HEK293 (cell line): ENCODE results near the gene ZNF771.
A peak's percentile ranks its signal among the peaks of the same experiment; 100 is the strongest.

Source experiments
- MYNN ChIP-seq: fragments of 450-650 bp; formaldehyde crosslinking; IDR thresholded peaks from 2 replicates; pipeline ENCODE4 v1.5.1; 2016; ENCODE audit warnings: missing biosample characterization, missing genetic modification characterization, borderline replicate concordance
- RBAK ChIP-seq: fragments of 450-650 bp; formaldehyde crosslinking; IDR thresholded peaks from 2 replicates; pipeline ENCODE4 v1.5.1; 2016; ENCODE audit warnings: missing biosample characterization, missing genetic modification characterization
- ZBTB1 ChIP-seq: fragments of 450-650 bp; formaldehyde crosslinking; IDR thresholded peaks from 2 replicates; pipeline ENCODE4 v1.5.1; 2016; ENCODE audit warnings: missing biosample characterization, missing genetic modification characterization
- ZBTB17 ChIP-seq: fragments of 450-650 bp; formaldehyde crosslinking; IDR thresholded peaks from 2 replicates; pipeline ENCODE4 v1.5.1; 2016; ENCODE audit warnings: missing biosample characterization, missing genetic modification characterization
- ZFP41 ChIP-seq: fragments of 450-650 bp; formaldehyde crosslinking; IDR thresholded peaks from 2 replicates; pipeline ENCODE4 v1.5.1; 2016; ENCODE audit warnings: missing biosample characterization, missing genetic modification characterization, borderline replicate concordance
- ZNF132 ChIP-seq: fragments of 450-650 bp; formaldehyde crosslinking; IDR thresholded peaks from 2 replicates; pipeline ENCODE4 v1.5.1; 2017; ENCODE audit warnings: missing biosample characterization, missing genetic modification characterization, borderline replicate concordance
- ZNF133 ChIP-seq: fragments of 450-650 bp; formaldehyde crosslinking; IDR thresholded peaks from 2 replicates; pipeline ENCODE4 v1.5.1; 2016; ENCODE audit warnings: missing biosample characterization, missing genetic modification characterization
- ZNF146 ChIP-seq: fragments of 450-650 bp; formaldehyde crosslinking; IDR thresholded peaks from 2 replicates; pipeline ENCODE4 v1.5.1; 2016; ENCODE audit warnings: missing biosample characterization, missing genetic modification characterization
- ZNF16 ChIP-seq: fragments of 450-650 bp; formaldehyde crosslinking; IDR thresholded peaks from 2 replicates; pipeline ENCODE4 v1.5.1; 2016; ENCODE audit warnings: low read depth, missing biosample characterization, missing genetic modification characterization
- ZNF2 ChIP-seq: fragments of 450-650 bp; formaldehyde crosslinking; IDR thresholded peaks from 2 replicates; pipeline ENCODE4 v1.5.1; 2016; ENCODE audit warnings: missing biosample characterization, missing genetic modification characterization
- ZNF214 ChIP-seq: fragments of 450-650 bp; formaldehyde crosslinking; IDR thresholded peaks from 2 replicates; pipeline ENCODE4 v1.5.1; 2017; ENCODE audit warnings: missing biosample characterization, mild to moderate bottlenecking, missing genetic modification characterization, borderline replicate concordance
- ZNF26 ChIP-seq: fragments of 450-650 bp; formaldehyde crosslinking; IDR thresholded peaks from 2 replicates; pipeline ENCODE4 v1.5.1; 2016; ENCODE audit warnings: missing biosample characterization, missing genetic modification characterization
- ZNF302 ChIP-seq: fragments of 450-650 bp; formaldehyde crosslinking; IDR thresholded peaks from 2 replicates; pipeline ENCODE4 v1.5.1; 2016; ENCODE audit warnings: missing biosample characterization, missing genetic modification characterization, low read depth
- ZNF350 ChIP-seq: fragments of 450-650 bp; formaldehyde crosslinking; IDR thresholded peaks from 2 replicates; pipeline ENCODE4 v1.5.0; 2017; ENCODE audit warnings: missing biosample characterization, mild to moderate bottlenecking, missing genetic modification characterization
- ZNF449 ChIP-seq: fragments of 450-650 bp; formaldehyde crosslinking; IDR thresholded peaks from 2 replicates; pipeline ENCODE4 v1.5.1; 2017; ENCODE audit warnings: missing biosample characterization, mild to moderate bottlenecking, missing genetic modification characterization, moderate library complexity
- ZNF501 ChIP-seq: fragments of 450-650 bp; formaldehyde crosslinking; IDR thresholded peaks from 2 replicates; pipeline ENCODE4 v1.5.1; 2016; ENCODE audit warnings: missing biosample characterization, missing genetic modification characterization
- ZNF518A ChIP-seq: fragments of 450-650 bp; formaldehyde crosslinking; conservative IDR thresholded peaks from 2 replicates; pipeline ENCODE4 v1.5.1; 2016; ENCODE audit warnings: low read depth, missing biosample characterization, missing genetic modification characterization
- ZNF521 ChIP-seq: fragments of 450-650 bp; formaldehyde crosslinking; IDR thresholded peaks from 2 replicates; pipeline ENCODE4 v1.5.1; 2017; ENCODE audit warnings: missing biosample characterization, mild to moderate bottlenecking, missing genetic modification characterization
- ZNF549 ChIP-seq: fragments of 450-650 bp; IDR thresholded peaks from 2 replicates; pipeline ENCODE4 v1.5.1; 2018; ENCODE audit warnings: missing biosample characterization, missing genetic modification characterization, mild to moderate bottlenecking, inconsistent platforms, moderate library complexity
- ZNF561 ChIP-seq: fragments of 450-650 bp; IDR thresholded peaks from 2 replicates; pipeline ENCODE4 v1.5.1; 2018; ENCODE audit warnings: missing biosample characterization, missing genetic modification characterization, borderline replicate concordance
- ZNF600 ChIP-seq: fragments of 450-650 bp; formaldehyde crosslinking; IDR thresholded peaks from 2 replicates; pipeline ENCODE4 v1.5.1; 2016; ENCODE audit warnings: missing biosample characterization, missing genetic modification characterization
- ZNF639 ChIP-seq: fragments of 450-650 bp; formaldehyde crosslinking; IDR thresholded peaks from 2 replicates; pipeline ENCODE4 v1.5.1; 2016; ENCODE audit warnings: missing biosample characterization, missing genetic modification characterization
- ZNF707 ChIP-seq: fragments of 450-650 bp; formaldehyde crosslinking; IDR thresholded peaks from 2 replicates; pipeline ENCODE4 v1.5.1; 2016; ENCODE audit warnings: missing biosample characterization, missing genetic modification characterization
- ZNF792 ChIP-seq: fragments of 450-650 bp; formaldehyde crosslinking; IDR thresholded peaks from 2 replicates; pipeline ENCODE4 v1.5.1; 2016; ENCODE audit warnings: missing biosample characterization, missing genetic modification characterization
- ZSCAN16 ChIP-seq: fragments of 450-650 bp; formaldehyde crosslinking; IDR thresholded peaks from 2 replicates; pipeline ENCODE4 v1.5.1; 2016; ENCODE audit warnings: missing biosample characterization, missing genetic modification characterization
- ZSCAN18 ChIP-seq: fragments of 450-650 bp; formaldehyde crosslinking; IDR thresholded peaks from 2 replicates; pipeline ENCODE4 v1.5.1; 2016; ENCODE audit warnings: missing biosample characterization, missing genetic modification characterization
- ZSCAN30 ChIP-seq: fragments of 450-650 bp; IDR thresholded peaks from 2 replicates; pipeline ENCODE4 v1.5.1; 2018; ENCODE audit warnings: missing biosample characterization, mild to moderate bottlenecking, missing genetic modification characterization, moderate library complexity
- TF ChIP-seq, protein P1 (sequence below): fragments of 450-650 bp; formaldehyde crosslinking; IDR thresholded peaks from 2 replicates; pipeline ENCODE4 v1.5.1; 2016; ENCODE audit warnings: missing biosample characterization, missing genetic modification characterization

ZNF771 gene

DNA sequence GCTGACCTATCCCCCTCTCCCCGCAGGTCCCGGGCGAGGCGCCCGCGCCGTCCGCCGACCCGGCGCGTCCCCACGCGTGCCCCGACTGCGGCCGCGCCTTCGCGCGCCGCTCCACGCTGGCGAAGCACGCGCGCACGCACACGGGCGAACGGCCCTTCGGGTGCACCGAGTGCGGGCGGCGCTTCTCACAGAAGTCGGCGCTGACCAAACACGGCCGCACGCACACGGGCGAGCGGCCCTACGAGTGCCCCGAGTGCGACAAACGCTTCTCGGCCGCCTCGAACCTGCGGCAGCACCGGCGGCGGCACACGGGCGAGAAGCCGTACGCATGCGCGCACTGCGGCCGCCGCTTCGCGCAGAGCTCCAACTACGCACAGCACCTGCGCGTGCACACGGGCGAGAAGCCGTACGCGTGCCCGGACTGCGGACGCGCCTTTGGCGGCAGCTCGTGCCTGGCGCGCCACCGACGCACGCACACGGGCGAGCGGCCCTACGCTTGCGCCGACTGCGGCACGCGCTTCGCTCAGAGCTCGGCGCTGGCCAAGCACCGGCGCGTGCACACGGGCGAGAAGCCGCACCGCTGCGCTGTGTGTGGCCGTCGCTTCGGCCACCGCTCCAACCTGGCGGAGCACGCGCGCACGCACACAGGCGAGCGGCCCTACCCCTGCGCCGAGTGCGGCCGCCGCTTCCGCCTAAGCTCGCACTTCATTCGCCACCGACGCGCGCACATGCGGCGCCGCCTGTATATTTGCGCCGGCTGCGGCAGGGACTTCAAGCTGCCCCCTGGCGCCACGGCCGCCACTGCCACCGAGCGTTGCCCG lies 10.3 kb downstream of the ZNF771 start (continued):
- no peak for TF ChIP-seq RBAK (tag by site-specific recombination)
- TF ChIP-seq ZNF132 (tag by site-specific recombination): no peak
- no peak for TF ChIP-seq ZNF521 (tag by site-specific recombination)
- no peak for TF ChIP-seq ZSCAN18
- TF ChIP-seq ZNF146 (tag by site-specific recombination): no peak
- TF ChIP-seq ZNF2 (tag by site-specific recombination): peak; percentile 62; the same call in 1 of the 2 replicates
- TF ChIP-seq ZNF549 (tag by site-specific recombination): no peak
- TF ChIP-seq, protein P1, sequence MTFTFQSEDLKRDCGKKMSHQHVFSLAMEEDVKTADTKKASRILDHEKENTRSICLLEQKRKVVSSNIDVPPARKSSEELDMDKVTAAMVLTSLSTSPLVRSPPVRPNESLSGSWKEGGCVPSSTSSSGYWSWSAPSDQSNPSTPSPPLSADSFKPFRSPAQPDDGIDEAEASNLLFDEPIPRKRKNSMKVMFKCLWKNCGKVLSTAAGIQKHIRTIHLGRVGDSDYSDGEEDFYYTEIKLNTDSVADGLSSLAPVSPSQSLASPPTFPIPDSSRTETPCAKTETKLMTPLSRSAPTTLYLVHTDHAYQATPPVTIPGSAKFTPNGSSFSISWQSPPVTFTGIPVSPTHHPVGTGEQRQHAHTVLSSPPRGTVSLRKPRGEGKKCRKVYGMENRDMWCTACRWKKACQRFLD: no peak
- TF ChIP-seq ZNF16: no peak
- TF ChIP-seq ZNF350: no peak
- peak; percentile 40 for TF ChIP-seq ZNF449 (tag by site-specific recombination)
- TF ChIP-seq ZNF561 (tag by site-specific recombination): peak; percentile 88
- peak; percentile 100 for TF ChIP-seq ZNF792 (tag by site-specific recombination)
- TF ChIP-seq ZSCAN16 (tag by site-specific recombination): no peak
- no peak for TF ChIP-seq MYNN (tag by site-specific recombination)
- TF ChIP-seq ZNF518A: no peak
- TF ChIP-seq ZNF600 (tag by site-specific recombination): peak; percentile 88
- TF ChIP-seq ZBTB1 (tag by site-specific recombination): no peak
- TF ChIP-seq ZNF501 (tag by site-specific recombination): peak; percentile 92
- peak; percentile 91 for TF ChIP-seq ZSCAN30 (tag by site-specific recombination)
- peak; percentile 54; the same call in 1 of the 2 replicates for TF ChIP-seq ZBTB17 (tag by site-specific recombination)
- no peak for TF ChIP-seq ZFP41 (tag by site-specific recombination)
- no peak for TF ChIP-seq ZNF214 (tag by site-specific recombination)
- no peak for TF ChIP-seq ZNF133
- TF ChIP-seq ZNF639 (tag by site-specific recombination): no peak
- no peak for TF ChIP-seq ZNF302 (tag by site-specific recombination)
- no peak for TF ChIP-seq ZNF26 (tag by site-specific recombination)
- no peak for TF ChIP-seq ZNF707 (tag by site-specific recombination)
